ENCODE measurements around the gene TMEM54. TPM values are rescaled to one million over a fixed set of nuclear protein-coding genes. Genes with fewer than 3 reads are reported as not detected.
A peak's percentile ranks its signal among the peaks of the same experiment; 100 is the strongest.

The TMEM54 gene
- total and polyA plus RNA-seq, 2 of the 13 experiments (the other 11 are each of a cell fraction or from before 2014, with no cell fraction given): 2.5 to 2.9 TPM

GRCh38 chr1:32933742-32934322 lies 32.6 kb upstream of the TMEM54 start (continued):
- TF ChIP-seq, protein P1, sequence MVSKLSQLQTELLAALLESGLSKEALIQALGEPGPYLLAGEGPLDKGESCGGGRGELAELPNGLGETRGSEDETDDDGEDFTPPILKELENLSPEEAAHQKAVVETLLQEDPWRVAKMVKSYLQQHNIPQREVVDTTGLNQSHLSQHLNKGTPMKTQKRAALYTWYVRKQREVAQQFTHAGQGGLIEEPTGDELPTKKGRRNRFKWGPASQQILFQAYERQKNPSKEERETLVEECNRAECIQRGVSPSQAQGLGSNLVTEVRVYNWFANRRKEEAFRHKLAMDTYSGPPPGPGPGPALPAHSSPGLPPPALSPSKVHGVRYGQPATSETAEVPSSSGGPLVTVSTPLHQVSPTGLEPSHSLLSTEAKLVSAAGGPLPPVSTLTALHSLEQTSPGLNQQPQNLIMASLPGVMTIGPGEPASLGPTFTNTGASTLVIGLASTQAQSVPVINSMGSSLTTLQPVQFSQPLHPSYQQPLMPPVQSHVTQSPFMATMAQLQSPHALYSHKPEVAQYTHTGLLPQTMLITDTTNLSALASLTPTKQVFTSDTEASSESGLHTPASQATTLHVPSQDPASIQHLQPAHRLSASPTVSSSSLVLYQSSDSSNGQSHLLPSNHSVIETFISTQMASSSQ (IDR thresholded peaks at IDR 0.05; ENCODE audit: low read depth): peak; percentile 58; the same call in 1 of the 2 replicates
- TF ChIP-seq, protein P1 (CRISPR knock-in tag; IDR thresholded peaks at IDR 0.05; ENCODE audit: borderline replicate concordance): peak; percentile 77
- TF ChIP-seq E2F1 (CRISPR knock-in tag; IDR thresholded peaks at IDR 0.05): no peak
- TF ChIP-seq, protein P2, sequence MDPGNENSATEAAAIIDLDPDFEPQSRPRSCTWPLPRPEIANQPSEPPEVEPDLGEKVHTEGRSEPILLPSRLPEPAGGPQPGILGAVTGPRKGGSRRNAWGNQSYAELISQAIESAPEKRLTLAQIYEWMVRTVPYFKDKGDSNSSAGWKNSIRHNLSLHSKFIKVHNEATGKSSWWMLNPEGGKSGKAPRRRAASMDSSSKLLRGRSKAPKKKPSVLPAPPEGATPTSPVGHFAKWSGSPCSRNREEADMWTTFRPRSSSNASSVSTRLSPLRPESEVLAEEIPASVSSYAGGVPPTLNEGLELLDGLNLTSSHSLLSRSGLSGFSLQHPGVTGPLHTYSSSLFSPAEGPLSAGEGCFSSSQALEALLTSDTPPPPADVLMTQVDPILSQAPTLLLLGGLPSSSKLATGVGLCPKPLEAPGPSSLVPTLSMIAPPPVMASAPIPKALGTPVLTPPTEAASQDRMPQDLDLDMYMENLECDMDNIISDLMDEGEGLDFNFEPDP (CRISPR knock-in tag; conservative IDR thresholded peaks at IDR 0.05): no peak
- no peak for TF ChIP-seq HNRNPLL (IDR thresholded peaks at IDR 0.05; ENCODE audit: low read depth, low read length, poor library complexity, severe bottlenecking)
- peak; percentile 70 for TF ChIP-seq NFIC (IDR thresholded peaks at IDR 0.05; ENCODE audit: low read length)
- no peak for TF ChIP-seq ZNF598 (CRISPR knock-in tag; IDR thresholded peaks at IDR 0.05; ENCODE audit: borderline replicate concordance)
- no peak for TF ChIP-seq NONO (IDR thresholded peaks at IDR 0.05)
- TF ChIP-seq NONO (CRISPR knock-in tag; conservative IDR thresholded peaks at IDR 0.05): no peak
- TF ChIP-seq, protein P3, sequence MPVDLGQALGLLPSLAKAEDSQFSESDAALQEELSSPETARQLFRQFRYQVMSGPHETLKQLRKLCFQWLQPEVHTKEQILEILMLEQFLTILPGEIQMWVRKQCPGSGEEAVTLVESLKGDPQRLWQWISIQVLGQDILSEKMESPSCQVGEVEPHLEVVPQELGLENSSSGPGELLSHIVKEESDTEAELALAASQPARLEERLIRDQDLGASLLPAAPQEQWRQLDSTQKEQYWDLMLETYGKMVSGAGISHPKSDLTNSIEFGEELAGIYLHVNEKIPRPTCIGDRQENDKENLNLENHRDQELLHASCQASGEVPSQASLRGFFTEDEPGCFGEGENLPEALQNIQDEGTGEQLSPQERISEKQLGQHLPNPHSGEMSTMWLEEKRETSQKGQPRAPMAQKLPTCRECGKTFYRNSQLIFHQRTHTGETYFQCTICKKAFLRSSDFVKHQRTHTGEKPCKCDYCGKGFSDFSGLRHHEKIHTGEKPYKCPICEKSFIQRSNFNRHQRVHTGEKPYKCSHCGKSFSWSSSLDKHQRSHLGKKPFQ (CRISPR knock-in tag; IDR thresholded peaks at IDR 0.05; ENCODE audit: insufficient replicate concordance): no peak
- TF ChIP-seq, protein P4, sequence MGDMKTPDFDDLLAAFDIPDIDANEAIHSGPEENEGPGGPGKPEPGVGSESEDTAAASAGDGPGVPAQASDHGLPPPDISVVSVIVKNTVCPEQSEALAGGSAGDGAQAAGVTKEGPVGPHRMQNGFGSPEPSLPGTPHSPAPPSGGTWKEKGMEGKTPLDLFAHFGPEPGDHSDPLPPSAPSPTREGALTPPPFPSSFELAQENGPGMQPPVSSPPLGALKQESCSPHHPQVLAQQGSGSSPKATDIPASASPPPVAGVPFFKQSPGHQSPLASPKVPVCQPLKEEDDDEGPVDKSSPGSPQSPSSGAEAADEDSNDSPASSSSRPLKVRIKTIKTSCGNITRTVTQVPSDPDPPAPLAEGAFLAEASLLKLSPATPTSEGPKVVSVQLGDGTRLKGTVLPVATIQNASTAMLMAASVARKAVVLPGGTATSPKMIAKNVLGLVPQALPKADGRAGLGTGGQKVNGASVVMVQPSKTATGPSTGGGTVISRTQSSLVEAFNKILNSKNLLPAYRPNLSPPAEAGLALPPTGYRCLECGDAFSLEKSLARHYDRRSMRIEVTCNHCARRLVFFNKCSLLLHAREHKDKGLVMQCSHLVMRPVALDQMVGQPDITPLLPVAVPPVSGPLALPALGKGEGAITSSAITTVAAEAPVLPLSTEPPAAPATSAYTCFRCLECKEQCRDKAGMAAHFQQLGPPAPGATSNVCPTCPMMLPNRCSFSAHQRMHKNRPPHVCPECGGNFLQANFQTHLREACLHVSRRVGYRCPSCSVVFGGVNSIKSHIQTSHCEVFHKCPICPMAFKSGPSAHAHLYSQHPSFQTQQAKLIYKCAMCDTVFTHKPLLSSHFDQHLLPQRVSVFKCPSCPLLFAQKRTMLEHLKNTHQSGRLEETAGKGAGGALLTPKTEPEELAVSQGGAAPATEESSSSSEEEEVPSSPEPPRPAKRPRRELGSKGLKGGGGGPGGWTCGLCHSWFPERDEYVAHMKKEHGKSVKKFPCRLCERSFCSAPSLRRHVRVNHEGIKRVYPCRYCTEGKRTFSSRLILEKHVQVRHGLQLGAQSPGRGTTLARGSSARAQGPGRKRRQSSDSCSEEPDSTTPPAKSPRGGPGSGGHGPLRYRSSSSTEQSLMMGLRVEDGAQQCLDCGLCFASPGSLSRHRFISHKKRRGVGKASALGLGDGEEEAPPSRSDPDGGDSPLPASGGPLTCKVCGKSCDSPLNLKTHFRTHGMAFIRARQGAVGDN (CRISPR knock-in tag; IDR thresholded peaks at IDR 0.05): no peak
- TF ChIP-seq KLF13 (CRISPR knock-in tag; IDR thresholded peaks at IDR 0.05): no peak
- no peak for TF ChIP-seq ZBTB8A (CRISPR knock-in tag; IDR thresholded peaks at IDR 0.05; ENCODE audit: borderline replicate concordance, low read depth)
- TF ChIP-seq KLF12 (CRISPR knock-in tag; IDR thresholded peaks at IDR 0.05; ENCODE audit: borderline replicate concordance): no peak
- TF ChIP-seq ZNF597 (CRISPR knock-in tag; IDR thresholded peaks at IDR 0.05): no peak
